Keratinocyte (primary cell): ENCODE data around the gene ELP4. TPM values are rescaled to one million over a fixed set of nuclear protein-coding genes. Genes with fewer than 3 reads are reported as not detected.

Experiments
- DNase-seq: peaks from one replicate; pipeline ENCODE4 v3.0.0-alpha.2; 2011; ENCODE audit warnings: low read depth, missing footprints, low spot score
- FAIRE-seq: peaks from 2 replicates; lab custom pipeline; 2011; peaks lifted over from hg19 to GRCh38; lab: Jason Lieb, UNC
- H2AFZ ChIP-seq: 2 replicates; pipeline ENCODE4 v1.6.0; 2012; ENCODE audit warnings: low read length, control low read depth, inconsistent platforms; ENCODE audit not compliant: control insufficient read depth
- H3K27ac ChIP-seq: 2 replicates; pipeline ENCODE4 v1.5.1; 2011; ENCODE audit warnings: low read length; ENCODE audit not compliant: control insufficient read depth, insufficient read depth
- H3K27me3 ChIP-seq: 3 replicates; pipeline ENCODE4 v1.6.0; 2011; ENCODE audit warnings: low read length; ENCODE audit not compliant: control insufficient read depth, insufficient read depth; ENCODE audit errors: extremely low read depth
- H3K36me3 ChIP-seq, 2 experiments: 2 replicates in 1 of 2; 3 replicates in 1 of 2; pipeline ENCODE4 v1.5.1; 2011; ENCODE audit warnings: low read length in 2 of 2, mild to moderate bottlenecking in 1 of 2; ENCODE audit not compliant: control insufficient read depth in 2 of 2, insufficient read depth in 2 of 2; ENCODE audit errors: extremely low read depth in 1 of 2
- H3K4me1 ChIP-seq: 3 replicates; pipeline ENCODE4 v1.5.1; 2011; ENCODE audit warnings: low read length; ENCODE audit not compliant: control insufficient read depth, insufficient read depth; ENCODE audit errors: extremely low read depth
- H3K4me2 ChIP-seq: 3 replicates; pipeline ENCODE4 v1.6.0; 2011; ENCODE audit warnings: low read depth, low read length; ENCODE audit not compliant: control insufficient read depth, insufficient read depth; ENCODE audit errors: extremely low read depth
- H3K4me3 ChIP-seq, 3 experiments: fragments of 200-600 bp in 1 of 3; sonication (generic) in 1 of 3; 2 replicates in 2 of 3; 3 replicates in 1 of 3; pipeline ENCODE4 v1.5.1; 2011 to 2016; ENCODE audit warnings: low read length in 3 of 3, mild to moderate bottlenecking in 3 of 3, control low read depth in 2 of 3, inconsistent platforms in 1 of 3, low read depth in 1 of 3, mixed read lengths in 1 of 3, mixed run types in 1 of 3, moderate library complexity in 1 of 3; ENCODE audit not compliant: control insufficient read depth in 2 of 3, insufficient read depth in 2 of 3; ENCODE audit errors: extremely low read depth in 1 of 3
- H3K79me2 ChIP-seq: 2 replicates; pipeline ENCODE4 v1.6.0; 2012; ENCODE audit warnings: low read length; ENCODE audit not compliant: control insufficient read depth, insufficient read depth
- H3K9ac ChIP-seq: 3 replicates; pipeline ENCODE4 v1.6.0; 2011; ENCODE audit warnings: low read length; ENCODE audit not compliant: control insufficient read depth, insufficient read depth; ENCODE audit errors: extremely low read depth
- H3K9me1 ChIP-seq: 3 replicates; pipeline ENCODE4 v1.6.0; 2011; ENCODE audit warnings: low read length; ENCODE audit not compliant: control insufficient read depth, insufficient read depth; ENCODE audit errors: extremely low read depth
- H3K9me3 ChIP-seq: 2 replicates; pipeline ENCODE4 v1.5.1; 2012; ENCODE audit warnings: low read depth, low read length; ENCODE audit not compliant: control insufficient read depth
- H4K20me1 ChIP-seq: 3 replicates; pipeline ENCODE4 v1.6.0; 2011; ENCODE audit warnings: low read length; ENCODE audit not compliant: control insufficient read depth, insufficient read depth; ENCODE audit errors: extremely low read depth
- CTCF ChIP-seq, 3 experiments: IDR thresholded peaks in 1 of 3; conservative IDR thresholded peaks in 1 of 3; optimal IDR thresholded peaks in 1 of 3; 2 replicates in 2 of 3; 3 replicates in 1 of 3; pipeline versions ENCODE3 to v1.5.1; 2011; ENCODE audit warnings: low read length in 3 of 3, mild to moderate bottlenecking in 3 of 3, moderate library complexity in 2 of 3, control low read depth in 1 of 3, inconsistent platforms in 1 of 3; ENCODE audit not compliant: insufficient read depth in 2 of 3; ENCODE audit errors: extremely low read depth in 1 of 3
- EZH2 ChIP-seq: IDR thresholded peaks from one replicate; pipeline ENCODE4 v1.6.1; 2012; ENCODE audit warnings: inconsistent platforms, mild to moderate bottlenecking, low read length, moderate library complexity
- dilution Hi-C: fragments of 300-500 bp; cut with MboI; formaldehyde crosslinking; loops from one replicate; pipeline ENCODE4 v1.7.0; 2020; ENCODE audit warnings: low sequenced_read_pairs; ENCODE audit not compliant: extremely low pct_ligation_motif_present
- polyA plus RNA-seq, 5 experiments: library from polyadenylated mRNA; depleted of rRNA in 3 of 5; stranded (reverse) in 3 of 5; stranded (forward) in 1 of 5; unstranded in 1 of 5; fragments of >200 nt; gene quantifications; 1 replicate in 1 of 5; 2 replicates in 3 of 5; 3 replicates in 1 of 5; pipeline versions ENCODE4 v1.2.1 to v1.2.3, GENCODE V29; 2011 to 2012; ENCODE audit warnings: missing spikeins in 2 of 5, low read depth in 1 of 5, low replicate concordance in 1 of 5

ELP4 gene
- polyA plus RNA-seq, 1 donor (not counting 4 experiments of a cell fraction or from before 2014, with no cell fraction given), result 29.6 TPM

GRCh38 chr11:31657091-31657490 is 147.5 kb downstream of the ELP4 start:
- no peak overlapping the region for H3K27ac ChIP-seq
- no peaks in the 10 kb centered on the region for H4K20me1 ChIP-seq
- TF ChIP-seq EZH2 (no peak), CTCF (optimal IDR thresholded peaks at IDR 0.05 in 1 of 3, IDR thresholded peaks at IDR 0.05 in 1 of 3, conservative IDR thresholded peaks at IDR 0.05 in 1 of 3; ENCODE audit: extremely low read depth in 1 of 3, insufficient read depth in 2 of 3, low read length in 3 of 3) (no peak)
- H3K4me1 ChIP-seq, result peaks cover 15% of the 10 kb centered on the region
- H3K9me3 ChIP-seq, result no peaks in the 10 kb centered on the region
- H3K27me3 ChIP-seq, result no peaks in the 10 kb centered on the region
- no peaks in the 10 kb centered on the region for H3K36me3 ChIP-seq
- H3K4me2 ChIP-seq, result no peak overlapping the region
- peak; percentile 5 for FAIRE-seq
- dilution Hi-C loops, result no loop called here
- H3K9me1 ChIP-seq, result no peaks in the 10 kb centered on the region
- no peak overlapping the region for H2AFZ ChIP-seq
- H3K9ac ChIP-seq, result no peak overlapping the region
- H3K79me2 ChIP-seq, result no peaks in the 10 kb centered on the region
- H3K4me3 ChIP-seq, result no peak overlapping the region
- no peak for DNase-seq

- no peaks in the 10 kb centered on the region for H4K20me1 ChIP-seq
- no peak for FAIRE-seq
- no peak overlapping the region for H3K4me2 ChIP-seq
- H3K4me1 ChIP-seq, result no peaks in the 10 kb centered on the region
- H3K36me3 ChIP-seq, result no peaks in the 10 kb centered on the region
- no peak overlapping the region for H3K4me3 ChIP-seq
- no peak for DNase-seq
- no peaks in the 10 kb centered on the region for H3K9me3 ChIP-seq
- dilution Hi-C loops, result no loop called here
- no peaks in the 10 kb centered on the region for H3K79me2 ChIP-seq
- no peaks in the 10 kb centered on the region for H3K27me3 ChIP-seq
- H3K9ac ChIP-seq, result no peak overlapping the region
- H2AFZ ChIP-seq, result no peak overlapping the region
- no peaks in the 10 kb centered on the region for H3K9me1 ChIP-seq
- no peak overlapping the region for H3K27ac ChIP-seq
- TF ChIP-seq CTCF (optimal IDR thresholded peaks at IDR 0.05 in 1 of 3, IDR thresholded peaks at IDR 0.05 in 1 of 3, conservative IDR thresholded peaks at IDR 0.05 in 1 of 3; ENCODE audit: extremely low read depth in 1 of 3, insufficient read depth in 2 of 3, low read length in 3 of 3), result no peak
- TF ChIP-seq EZH2, result no peak
Measured at GRCh38 chr11:31664129-31664528, 154.6 kb downstream of the ELP4 start.
